Neural progenitor cell (in vitro differentiated cells): ENCODE data around the gene RGS11.

ENCODE experiments used
- CTCF ChIP-seq: fragments of 200-600 bp; sonication (generic); IDR thresholded peaks from 2 replicates; pipeline ENCODE4 v1.5.1; 2017; ENCODE audit warnings: antibody characterized with exemption, mild to moderate bottlenecking
- EZH2 ChIP-seq: fragments of 200-600 bp; sonication (generic); IDR thresholded peaks from 2 replicates; pipeline ENCODE4 v1.6.1; 2017; ENCODE audit warnings: antibody characterized with exemption, mild to moderate bottlenecking, moderate library complexity

- no peak for TF ChIP-seq CTCF
- TF ChIP-seq EZH2: no peak
Measured at GRCh38 chr16:290681-291405, 15.1 kb upstream of the RGS11 start.
